ENCODE results near the gene INHBB.

- TF ChIP-seq COPS2 (conservative IDR thresholded peaks at IDR 0.05): no peak
- TF ChIP-seq TAF1 (IDR thresholded peaks at IDR 0.05; ENCODE audit: control insufficient read depth, extremely low read depth, insufficient read depth, low read length, severe bottlenecking): no peak
- TF ChIP-seq MAX (CRISPR knock-in tag; IDR thresholded peaks at IDR 0.05): no peak
- TF ChIP-seq FOXK1 (CRISPR knock-in tag; IDR thresholded peaks at IDR 0.05; ENCODE audit: borderline replicate concordance): no peak
- TF ChIP-seq TFE3 (CRISPR knock-in tag; IDR thresholded peaks at IDR 0.05): no peak
- no peak for TF ChIP-seq SETDB1 (IDR thresholded peaks at IDR 0.05; ENCODE audit: low read length)
- TF ChIP-seq NFIX (CRISPR knock-in tag; IDR thresholded peaks at IDR 0.05; ENCODE audit: low read depth): no peak
- TF ChIP-seq CBX5 (IDR thresholded peaks at IDR 0.05; ENCODE audit: borderline replicate concordance, low read depth): no peak
- TF ChIP-seq MAFK (IDR thresholded peaks at IDR 0.05; ENCODE audit: low read length): no peak
- TF ChIP-seq ZNF408 (CRISPR knock-in tag; IDR thresholded peaks at IDR 0.05; ENCODE audit: low read depth): no peak
Measured at GRCh38 chr2:120320318-120320851, 25.6 kb upstream of the INHBB start.

All from K562 (cell line).